Stimulated activated naive CD8-positive, alpha-beta T cell treated with anti-CD3 and anti-CD28 coated beads, Interleukin-15, Interleukin-2, amounts not matched to agents 100 U/mL and 50 U/mL, for 24 hours (primary cell): ENCODE data around the gene LPCAT1.
"Not testable (repeated sequence)": the region's sequence is repeated elsewhere in the genome, so short reads cannot be mapped to it uniquely, and the experiment has no call there.

ENCODE experiments used
- ATAC-seq: fragments of 150-1000 bp; cut with Tn5 transposase; one replicate; pipeline ENCODE4 v1.10.0; 2021
- DNase-seq: peaks from one replicate; pipeline ENCODE4 v3.0.0; 2021

LPCAT1 gene

DNA sequence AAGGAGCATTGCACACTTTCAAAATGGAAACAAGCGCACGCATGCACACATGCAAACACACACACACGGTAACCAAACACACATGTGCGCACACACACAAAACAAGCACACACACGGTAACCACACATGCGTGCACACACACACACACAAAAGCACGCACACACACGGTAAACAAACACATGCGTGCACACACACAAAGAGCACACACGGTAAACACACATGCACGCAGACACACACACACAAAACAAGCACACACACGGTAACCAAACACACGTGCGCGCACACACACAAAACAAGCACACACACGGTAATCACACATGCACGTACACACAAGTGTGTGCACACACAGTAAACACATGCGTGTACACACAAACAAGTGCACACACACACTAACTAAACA lies 59.2 kb downstream of the LPCAT1 start:
- no peak for DNase-seq
- no peak for ATAC-seq

DNA sequence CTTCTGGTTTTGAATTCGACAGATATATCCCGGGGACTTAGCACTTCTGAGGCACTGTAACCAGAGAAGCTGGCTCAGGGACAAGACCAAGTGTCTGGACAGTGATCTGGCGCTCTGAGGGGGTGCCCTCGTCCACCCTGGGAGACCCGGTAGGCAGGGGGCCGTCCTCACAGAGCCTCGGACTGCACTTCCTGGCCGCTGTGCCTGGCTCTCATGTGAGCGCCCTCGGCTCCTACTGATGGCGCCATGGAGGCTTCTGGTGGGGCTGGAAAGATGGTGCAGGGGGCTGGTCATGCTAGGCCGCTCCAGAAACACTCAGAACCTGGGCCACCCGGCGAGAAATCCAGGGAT lies 59.7 kb downstream of the LPCAT1 start:
- ATAC-seq, result no peak

DNA sequence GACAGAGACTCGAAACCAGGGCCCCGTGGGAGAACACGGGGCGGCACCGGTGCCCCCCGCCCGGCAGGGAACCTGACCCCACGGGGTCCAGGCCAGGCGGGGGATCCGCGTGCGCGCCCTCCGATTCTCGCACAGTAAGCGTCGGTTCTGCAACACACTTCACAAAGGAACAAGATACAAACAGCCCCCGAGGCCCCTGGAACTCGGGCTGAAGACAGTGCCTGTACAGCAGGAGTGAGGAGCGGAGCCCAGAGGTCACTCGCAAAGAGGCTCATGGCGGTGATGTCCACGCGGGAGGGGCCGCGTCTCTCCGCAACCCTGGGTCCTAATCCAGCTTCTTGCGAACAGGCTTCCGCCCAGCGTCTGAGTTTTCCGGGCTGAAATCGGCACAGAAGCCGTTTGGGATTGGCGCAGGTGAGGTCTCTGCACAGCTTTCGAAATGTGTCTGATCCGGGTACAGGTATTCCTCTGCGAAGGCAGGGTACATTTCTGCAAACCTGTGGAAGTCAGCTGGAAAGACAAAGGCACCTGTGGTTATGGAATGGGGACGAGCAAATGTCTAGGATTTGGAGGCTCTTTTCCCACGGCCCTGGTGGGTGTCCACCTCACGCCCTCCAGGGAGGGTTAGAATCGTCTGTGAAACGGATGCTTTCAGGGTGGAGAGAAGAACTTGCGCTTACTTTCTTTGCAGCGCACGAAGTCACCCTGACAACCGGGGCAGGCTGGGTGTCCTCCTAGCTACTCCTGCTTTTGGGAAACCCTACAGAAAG lies 60.2 kb downstream of the LPCAT1 start:
- DNase-seq (no peak), ATAC-seq (no peak)

More for the DNA sequence above, 59.7 kb downstream of the LPCAT1 start:
- DNase-seq, result no peak

DNA sequence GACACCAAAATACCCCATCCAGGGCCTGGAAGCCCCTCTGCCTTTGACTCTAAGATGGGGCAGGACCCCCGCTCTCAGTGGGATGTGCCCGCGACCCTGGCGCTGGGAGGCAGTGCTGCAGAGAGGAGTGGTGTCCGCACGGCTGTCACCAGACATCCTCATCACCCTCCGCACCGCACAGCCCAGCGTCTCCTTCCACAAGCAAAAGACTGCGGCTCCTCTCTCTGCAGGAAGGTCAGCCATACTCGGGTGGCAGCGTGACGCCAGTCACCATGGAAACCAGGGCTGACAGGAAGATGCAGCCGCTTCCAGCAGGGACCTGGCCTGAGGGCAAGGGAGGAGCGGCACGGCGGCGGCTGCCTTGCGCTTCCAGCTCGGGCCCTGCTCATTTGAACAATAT lies 61.4 kb downstream of the LPCAT1 start:
- ATAC-seq (no peak), DNase-seq (no peak)

DNA sequence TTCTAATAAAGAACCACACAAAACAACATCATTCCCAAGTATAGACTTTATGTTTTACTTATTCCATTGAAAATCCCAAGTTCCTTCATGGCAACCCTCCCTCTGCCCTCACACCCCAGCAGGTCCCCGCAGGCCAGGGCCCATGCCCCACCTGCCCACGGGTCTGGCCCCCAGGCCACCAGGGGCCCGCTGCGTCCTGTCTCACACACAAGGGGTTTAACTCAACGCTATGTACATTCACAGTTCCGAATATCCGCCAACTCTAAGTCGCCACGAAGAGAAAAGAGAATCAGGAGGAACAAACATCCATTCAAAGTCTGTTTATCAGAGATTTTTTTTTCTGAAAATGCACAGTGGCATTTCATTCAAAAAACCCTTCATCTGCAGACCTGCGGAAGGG lies 62.4 kb downstream of the LPCAT1 start:
- DNase-seq, result no peak
- no peak for ATAC-seq

DNA sequence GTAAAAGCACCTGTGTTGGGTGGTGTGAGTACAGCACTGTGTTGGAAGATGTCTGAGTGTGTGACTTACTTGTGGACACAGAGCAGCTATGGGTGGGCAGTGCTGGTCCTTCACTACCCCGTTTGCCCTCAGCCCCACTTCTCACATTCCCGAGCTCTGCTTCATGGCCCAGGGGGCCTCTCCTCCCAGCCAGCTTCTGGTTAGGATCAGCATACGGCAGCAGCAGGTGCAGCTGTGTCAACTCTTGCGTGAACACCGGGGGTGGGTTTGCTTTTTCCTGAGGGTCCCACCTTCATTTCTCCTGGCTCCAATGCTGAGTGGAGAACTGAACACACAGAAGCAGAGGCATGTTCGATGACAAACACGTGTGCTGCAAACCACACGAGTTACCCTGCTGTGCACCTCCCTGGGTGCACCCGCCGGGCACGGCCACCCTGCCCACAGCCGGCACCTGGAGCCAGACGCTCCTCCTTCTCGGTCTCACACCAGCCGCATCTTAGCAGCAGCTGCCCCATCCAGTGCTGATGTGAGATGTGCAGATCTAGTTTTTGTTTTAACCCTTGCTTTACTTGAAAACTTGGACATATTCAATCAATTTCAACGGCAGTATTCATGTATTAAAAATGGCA lies 63.6 kb downstream of the LPCAT1 start:
- DNase-seq (no peak), ATAC-seq (no peak)

DNA sequence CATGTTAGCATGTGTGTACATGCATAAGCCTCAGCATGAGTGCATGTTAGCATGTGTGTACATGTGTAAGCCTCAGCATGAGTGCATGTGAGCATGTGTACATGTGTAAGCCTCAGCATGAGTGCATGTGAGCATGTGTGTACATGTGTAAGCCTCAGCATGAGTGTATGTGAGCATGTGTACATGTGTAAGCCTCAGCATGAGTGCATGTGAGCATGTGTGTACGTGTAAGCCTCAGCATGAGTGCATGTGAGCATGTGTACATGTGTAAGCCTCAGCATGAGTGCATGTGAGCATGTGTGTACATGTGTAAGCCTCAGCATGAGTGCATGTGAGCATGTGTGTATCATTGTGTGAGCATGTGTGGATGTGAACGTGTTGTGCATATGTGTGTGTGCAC lies 64.3 kb downstream of the LPCAT1 start:
- ATAC-seq, result not testable (repeated sequence)

DNA sequence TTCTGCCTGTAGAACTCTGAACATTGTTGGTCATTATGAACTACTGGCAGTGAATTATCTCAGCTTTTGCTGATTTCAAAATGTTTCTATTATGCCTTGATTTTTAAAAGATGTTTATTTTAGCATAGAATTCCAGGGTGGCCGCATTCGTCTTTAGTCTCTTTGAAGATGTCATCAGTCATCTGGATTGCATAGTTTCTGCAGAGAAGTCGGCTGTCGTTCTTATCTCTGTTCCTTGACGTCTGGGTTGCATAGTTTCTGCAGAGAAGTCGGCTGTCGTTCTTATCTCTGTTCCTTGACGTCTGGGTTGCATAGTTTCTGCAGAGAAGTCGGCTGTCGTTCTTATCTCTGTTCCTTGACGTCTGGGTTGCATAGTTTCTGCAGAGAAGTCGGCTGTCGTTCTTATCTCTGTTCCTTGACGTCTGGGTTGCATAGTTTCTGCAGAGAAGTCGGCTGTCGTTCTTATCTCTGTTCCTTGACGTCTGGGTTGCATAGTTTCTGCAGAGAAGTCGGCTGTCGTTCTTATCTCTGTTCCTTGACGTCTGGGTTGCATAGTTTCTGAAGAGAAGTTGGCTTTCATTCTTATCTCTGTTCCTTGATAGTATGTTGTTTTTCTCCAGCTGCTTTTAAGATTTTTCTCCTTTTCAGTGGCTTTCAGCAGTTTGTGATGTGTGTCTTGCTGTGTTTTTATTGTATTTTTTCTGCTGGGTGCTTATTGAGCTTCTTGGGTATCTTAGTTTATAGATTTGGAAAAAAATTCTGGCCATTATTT lies 67.5 kb downstream of the LPCAT1 start:
- ATAC-seq, DNase-seq: not testable (repeated sequence)

More for the DNA sequence above, 64.3 kb downstream of the LPCAT1 start:
- not testable (repeated sequence) for DNase-seq

DNA sequence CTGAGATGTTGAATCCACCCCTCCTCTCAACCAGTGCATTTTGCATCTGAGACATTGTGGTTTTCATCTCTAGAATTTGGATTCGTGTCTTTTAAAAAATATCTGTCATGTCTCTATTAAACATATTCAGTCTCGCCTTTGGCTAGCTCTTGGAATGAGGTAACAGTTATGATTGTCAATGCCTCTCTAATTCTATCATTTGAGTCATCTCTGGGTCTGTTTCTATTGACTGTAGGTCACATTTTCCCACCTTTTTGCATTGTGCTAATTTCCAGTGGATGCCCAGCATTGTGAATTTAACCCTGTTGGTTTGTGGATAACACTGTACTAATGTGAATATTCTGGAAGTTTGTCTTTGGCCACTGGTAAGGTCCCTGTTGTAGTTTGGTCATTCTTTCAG lies 70.1 kb downstream of the LPCAT1 start:
- no peak for ATAC-seq

DNA sequence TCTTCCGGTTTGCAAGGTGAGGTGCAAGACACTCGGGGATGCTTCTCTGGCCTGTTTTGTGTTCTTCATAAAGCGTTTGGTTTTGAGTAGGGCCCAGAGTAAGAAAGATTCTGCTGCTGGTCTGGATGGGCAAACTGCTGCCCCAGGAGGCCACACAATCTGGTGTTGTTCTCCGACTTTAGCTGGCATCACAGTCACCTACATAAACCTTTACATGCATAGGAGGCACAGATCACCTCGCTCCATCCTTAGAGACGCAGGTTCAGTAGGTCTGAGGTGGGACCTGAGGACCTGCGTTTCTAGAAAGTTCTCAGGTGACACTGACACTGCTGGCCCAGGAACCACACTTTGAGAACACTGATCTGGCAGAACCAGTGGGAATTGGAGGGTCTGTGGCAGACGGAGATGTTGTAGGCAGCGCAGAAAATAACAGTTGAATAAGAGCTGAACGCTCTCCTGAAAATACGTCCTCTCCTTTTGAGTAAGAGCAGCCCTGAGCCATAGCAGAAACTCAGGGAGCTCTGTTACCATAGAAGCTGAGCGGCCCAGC lies 74.6 kb downstream of the LPCAT1 start:
- no peak for DNase-seq
- ATAC-seq, result no peak

More for the DNA sequence above, 70.1 kb downstream of the LPCAT1 start:
- DNase-seq, result no peak

DNA sequence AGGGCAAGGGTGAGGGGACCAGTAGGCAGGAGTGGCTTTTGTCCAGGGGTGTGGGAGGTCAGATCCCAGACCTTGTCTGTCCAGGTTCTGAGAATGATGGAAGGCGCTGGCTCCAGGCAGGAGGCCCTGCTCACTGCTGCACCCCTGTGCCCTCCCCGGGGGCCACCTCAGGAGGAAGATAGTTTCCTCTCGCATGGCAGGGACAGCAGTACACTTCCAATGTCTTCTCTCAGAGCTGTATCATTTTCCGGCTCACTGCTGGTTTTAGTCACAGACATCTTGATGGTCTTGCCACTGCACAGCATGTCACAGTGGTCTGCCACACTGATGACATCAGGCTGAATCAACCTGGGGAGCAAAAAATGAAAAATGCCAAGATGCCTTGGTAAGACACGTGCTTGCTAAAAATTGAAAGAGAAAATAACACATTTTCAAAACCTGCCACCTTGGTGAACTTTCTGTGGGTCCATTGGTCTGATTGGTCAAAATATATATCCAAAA lies 75.2 kb downstream of the LPCAT1 start:
- DNase-seq (peak; percentile 54), ATAC-seq (peak; percentile 80)

DNA sequence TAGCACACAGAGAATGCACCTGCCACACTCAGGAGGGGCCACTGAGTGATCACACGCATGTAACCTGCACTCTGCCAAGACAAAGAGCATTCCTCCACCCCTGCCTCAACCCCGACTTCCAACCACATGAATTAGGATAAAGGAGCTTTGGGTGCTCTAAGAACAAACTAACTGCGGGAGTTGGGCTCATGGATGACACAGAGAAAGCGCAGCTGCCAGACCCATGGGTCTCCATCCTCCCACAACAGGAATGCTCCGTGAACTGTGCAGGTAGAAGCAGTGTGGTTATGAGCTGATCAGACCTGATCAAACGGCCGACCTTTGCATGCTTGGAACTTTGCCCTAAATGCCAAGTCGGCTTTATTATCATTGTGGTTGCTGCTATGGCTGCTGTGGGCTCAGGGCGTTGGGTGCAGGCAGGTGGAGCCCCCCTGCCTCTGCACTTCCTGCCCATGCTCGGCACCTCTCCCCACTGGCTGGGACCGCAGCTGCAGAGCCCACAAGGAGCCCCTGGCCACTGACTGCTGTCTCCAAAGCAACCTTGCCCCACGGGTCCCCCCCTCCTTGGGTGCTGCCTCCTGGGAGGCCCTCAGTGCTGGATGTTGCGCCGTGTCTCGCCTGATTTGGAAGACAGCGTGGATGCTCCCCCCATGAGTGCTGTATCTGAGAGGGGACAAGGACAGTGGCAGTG lies 75.9 kb downstream of the LPCAT1 start:
- DNase-seq, result peak; percentile 65
- peak; percentile 75 for ATAC-seq

DNA sequence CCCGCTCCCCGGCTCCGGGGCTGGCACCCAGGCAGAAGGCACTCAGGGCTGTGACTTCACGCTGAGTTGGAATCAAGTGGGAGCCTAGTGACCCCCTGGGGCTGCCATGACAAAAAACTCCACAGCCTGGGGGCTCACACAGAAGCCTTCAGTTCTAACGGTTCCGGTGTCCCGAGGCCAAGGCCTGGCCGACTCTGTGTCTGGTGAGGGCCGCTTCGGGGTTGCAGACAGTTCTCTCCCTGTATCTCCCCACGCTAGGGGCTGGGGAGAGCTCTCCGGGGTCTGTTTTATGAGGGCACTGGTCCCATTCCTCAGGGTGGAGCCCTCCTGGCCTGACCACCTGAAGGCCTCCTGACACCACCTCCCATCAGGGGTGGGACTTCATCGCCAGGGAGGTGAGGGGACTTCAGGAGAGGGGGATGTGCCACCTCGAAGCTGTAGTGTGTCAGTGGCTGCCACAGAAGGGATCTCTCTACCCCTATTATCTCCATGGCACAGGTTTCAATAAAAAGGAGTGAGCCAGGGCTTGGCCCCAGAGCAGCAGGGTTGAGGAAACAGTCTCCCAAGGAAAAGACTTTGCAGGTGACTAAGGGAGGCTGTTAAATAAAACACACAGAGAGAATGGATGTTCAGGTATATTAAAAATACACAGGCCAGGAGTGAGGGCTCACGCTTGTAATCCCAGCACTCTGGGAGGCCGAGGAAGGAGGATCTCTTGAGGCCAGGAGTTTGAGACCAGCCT lies 77.0 kb downstream of the LPCAT1 start:
- DNase-seq (no peak), ATAC-seq (no peak)

DNA sequence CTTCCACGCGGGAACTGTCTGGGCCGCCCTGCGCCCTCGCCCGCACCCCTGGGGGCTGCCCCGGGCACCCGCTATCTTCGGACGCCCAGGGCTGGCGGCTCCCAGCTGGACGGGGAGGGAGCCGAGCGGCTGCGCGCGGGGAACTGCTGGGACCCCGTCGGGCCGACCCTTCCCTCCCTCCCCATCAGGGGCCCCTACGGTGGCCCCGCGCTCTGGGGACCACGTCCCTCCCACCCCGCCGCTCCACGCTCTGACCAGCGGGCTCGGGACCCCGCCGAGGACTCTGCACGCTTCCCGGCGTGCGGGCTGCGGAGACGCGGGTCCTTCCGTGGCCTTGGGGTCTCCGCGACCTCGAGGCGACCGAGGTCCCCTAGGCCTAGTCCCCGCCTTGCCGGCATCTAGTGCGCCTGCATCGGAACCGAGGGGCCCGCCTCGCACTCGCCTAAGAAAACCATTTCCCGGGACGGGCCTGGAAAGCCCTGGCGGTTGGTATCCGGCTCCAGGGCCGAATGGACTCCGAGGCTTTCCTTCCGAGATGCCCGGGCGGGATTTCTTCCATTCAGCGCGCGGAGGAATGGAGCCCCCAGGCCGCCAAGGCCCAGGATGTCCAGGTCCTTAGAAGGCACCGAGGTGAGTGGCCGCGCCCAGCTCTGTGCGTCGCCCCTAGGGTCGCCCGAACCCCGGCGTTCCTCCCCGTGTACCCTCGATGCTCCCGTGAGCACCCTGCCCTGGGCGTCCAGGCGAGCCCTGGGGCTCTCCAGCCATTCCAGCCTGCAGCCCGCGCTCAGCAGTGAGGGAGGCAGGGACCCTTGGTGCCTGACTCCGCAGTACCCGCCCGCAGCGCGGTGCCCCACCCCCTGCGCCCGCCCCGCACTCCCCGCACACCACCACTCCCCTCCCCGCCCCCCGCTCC lies 77.8 kb downstream of the LPCAT1 start:
- no peak for ATAC-seq
- DNase-seq, result no peak

DNA sequence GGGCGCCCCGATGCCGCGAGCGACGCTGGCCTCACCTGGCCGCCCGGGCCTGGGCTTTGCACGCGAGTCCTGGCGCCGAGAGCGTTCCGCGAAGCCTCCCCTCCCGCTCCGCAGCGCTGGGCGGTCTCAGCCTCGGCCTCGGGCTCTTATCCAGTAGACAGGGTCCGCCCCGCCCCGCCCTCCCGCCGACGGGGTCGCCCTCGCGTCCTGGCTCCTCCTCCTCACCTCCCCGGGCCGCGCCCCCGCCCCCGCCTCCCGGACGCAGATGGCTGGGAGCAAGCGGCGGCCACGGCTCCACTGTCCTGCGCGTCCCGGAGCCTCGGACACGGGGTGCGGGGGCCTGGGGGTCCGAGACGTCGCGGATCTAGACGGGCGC lies 78.5 kb downstream of the LPCAT1 start, which contains the start of gene SLC6A3:
Gene SLC6A3 (minus strand): TSS at position 128 of the 376 bp plus-strand sequence. CDS start 2,243 bp downstream, outside the sequence.
- DNase-seq (peak; percentile 50), ATAC-seq (no peak)

DNA sequence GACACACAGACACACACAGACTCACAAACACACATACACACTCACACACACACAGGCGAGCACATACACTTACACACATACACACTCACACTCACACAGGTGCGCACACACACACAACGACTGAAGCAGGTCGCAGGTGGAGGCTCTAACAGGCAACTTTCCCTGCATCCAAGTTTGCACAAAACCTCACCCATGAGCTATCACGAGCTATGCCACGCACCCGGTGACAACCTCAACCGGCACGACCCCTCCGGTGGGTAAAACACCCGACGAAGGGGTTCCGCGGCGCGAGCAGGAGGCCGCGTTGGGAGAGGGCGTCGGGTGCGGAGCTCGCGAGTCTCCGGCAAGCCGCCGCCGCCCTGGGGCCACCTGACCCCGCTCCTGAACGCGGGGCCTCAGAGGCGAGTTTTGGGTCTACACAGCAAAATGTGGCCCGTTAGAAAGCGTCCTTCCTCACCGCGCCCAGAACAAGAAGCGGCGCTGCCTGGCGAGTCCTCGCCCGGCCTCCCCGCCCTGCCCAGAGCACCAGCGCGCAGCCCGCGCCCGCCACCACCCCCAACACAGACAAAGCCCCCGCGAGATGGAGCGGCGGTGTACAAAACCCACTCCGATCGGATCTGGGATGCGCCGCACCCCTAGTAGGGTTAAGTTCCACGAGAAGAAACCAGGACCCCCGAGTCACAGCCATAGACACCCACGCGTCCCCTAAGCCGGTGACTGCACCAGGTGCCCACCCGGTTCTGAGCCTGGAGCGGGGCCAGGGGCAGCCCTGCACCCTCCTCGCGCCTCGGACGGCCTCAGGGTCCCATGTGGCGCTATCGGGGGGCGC lies 79.2 kb downstream of the LPCAT1 start:
- DNase-seq, result no peak
- no peak for ATAC-seq

DNA sequence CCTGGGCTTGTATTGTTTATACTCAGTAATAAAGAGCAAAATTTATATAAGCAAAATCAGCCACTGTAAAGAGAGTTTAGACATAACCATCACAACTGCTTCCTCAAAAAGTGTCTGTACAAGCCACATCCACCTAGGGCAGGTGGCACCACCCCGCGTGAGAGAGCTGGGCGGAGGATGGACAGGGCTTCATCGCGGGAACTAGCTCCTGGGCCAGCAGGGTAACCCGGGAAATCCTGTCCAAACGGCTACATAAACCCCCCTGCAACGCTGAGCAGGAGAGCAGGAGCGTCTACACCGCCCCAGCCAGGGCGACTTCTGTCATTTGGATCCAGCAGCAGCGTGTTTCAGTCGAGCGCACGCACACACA lies 79.8 kb downstream of the LPCAT1 start:
- ATAC-seq (no peak), DNase-seq (no peak)

DNA sequence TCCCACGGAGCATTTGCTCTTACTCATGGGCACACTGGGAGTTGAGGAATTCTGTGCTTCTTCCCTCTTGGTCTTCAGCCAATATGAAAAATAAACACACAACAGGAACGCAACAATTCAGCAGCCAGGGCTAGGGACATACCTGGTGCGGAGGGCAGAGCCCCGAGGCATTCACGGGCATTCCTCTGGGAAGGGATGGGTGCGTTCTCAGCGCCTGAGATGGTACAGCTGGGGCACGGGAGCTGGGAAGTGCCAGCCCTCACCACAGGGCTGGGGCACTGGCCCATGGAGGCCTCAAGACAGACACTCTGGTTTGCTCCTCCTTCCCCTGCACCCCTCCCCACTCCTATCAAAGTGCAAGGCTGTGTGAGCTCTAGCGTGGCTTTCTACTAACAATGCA lies 80.6 kb downstream of the LPCAT1 start:
- ATAC-seq, result no peak
- DNase-seq, result no peak
